Hepatocyte (in vitro differentiated cells): ENCODE measurements around the gene CEP112.

ENCODE experiments used
- EZH2 ChIP-seq: fragments of 200-600 bp; sonication (generic); IDR thresholded peaks from 2 replicates; pipeline ENCODE4 v1.6.1; 2016; ENCODE audit warnings: antibody characterized with exemption, mild to moderate bottlenecking, borderline replicate concordance
- EZH2phosphoT487 ChIP-seq: fragments of 200-600 bp; sonication (generic); IDR thresholded peaks from one replicate; pipeline ENCODE4 v1.6.1; 2018; ENCODE audit warnings: antibody characterized with exemption, mild to moderate bottlenecking, low read depth, moderate library complexity; ENCODE audit not compliant: unreplicated experiment, severe bottlenecking
- TF ChIP-seq, protein P1 (sequence below): fragments of 200-600 bp; sonication (generic); IDR thresholded peaks from 2 replicates; pipeline ENCODE4 v1.5.1; 2016; ENCODE audit warnings: antibody characterized with exemption, mild to moderate bottlenecking; ENCODE audit not compliant: poor library complexity

DNA sequence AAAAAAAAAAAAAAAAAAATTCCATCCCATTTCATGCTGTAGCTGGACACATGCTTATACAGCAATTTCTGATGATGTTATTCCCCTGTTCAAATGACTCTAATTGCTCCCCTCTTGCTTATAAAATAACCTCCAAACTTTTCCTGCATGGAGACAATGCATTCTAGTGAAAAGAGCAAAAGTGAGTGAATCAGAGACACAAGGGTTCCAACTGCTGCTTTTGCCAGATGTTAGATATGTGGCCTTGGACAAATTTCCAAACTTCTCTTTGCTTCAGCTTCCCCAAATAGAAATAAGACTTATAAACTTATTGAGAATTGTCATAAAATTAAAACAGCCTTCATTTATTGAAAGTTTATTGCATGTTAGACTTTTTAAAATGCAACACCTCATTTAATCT is 565.5 kb downstream of the CEP112 start:
- TF ChIP-seq, protein P1, sequence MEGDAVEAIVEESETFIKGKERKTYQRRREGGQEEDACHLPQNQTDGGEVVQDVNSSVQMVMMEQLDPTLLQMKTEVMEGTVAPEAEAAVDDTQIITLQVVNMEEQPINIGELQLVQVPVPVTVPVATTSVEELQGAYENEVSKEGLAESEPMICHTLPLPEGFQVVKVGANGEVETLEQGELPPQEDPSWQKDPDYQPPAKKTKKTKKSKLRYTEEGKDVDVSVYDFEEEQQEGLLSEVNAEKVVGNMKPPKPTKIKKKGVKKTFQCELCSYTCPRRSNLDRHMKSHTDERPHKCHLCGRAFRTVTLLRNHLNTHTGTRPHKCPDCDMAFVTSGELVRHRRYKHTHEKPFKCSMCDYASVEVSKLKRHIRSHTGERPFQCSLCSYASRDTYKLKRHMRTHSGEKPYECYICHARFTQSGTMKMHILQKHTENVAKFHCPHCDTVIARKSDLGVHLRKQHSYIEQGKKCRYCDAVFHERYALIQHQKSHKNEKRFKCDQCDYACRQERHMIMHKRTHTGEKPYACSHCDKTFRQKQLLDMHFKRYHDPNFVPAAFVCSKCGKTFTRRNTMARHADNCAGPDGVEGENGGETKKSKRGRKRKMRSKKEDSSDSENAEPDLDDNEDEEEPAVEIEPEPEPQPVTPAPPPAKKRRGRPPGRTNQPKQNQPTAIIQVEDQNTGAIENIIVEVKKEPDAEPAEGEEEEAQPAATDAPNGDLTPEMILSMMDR: no peak
- TF ChIP-seq EZH2 (no peak), EZH2phosphoT487 (no peak)
